NCI-H748 treated with DMSO at 0.1 percent for 48 hours (cell line): ENCODE results near the gene AFF2.
"Not testable (repeated sequence)": the region's sequence is repeated elsewhere in the genome, so short reads cannot be mapped to it uniquely, and the experiment has no call there.

Experiments used
- DNase-seq: peaks from one replicate; lab custom pipeline; 2025; lab: John Stamatoyannopoulos, UW

Gene AFF2

GRCh38 chrX:148856505-148856904 lies 356.1 kb downstream of the AFF2 start:
- no peak for DNase-seq

DNA sequence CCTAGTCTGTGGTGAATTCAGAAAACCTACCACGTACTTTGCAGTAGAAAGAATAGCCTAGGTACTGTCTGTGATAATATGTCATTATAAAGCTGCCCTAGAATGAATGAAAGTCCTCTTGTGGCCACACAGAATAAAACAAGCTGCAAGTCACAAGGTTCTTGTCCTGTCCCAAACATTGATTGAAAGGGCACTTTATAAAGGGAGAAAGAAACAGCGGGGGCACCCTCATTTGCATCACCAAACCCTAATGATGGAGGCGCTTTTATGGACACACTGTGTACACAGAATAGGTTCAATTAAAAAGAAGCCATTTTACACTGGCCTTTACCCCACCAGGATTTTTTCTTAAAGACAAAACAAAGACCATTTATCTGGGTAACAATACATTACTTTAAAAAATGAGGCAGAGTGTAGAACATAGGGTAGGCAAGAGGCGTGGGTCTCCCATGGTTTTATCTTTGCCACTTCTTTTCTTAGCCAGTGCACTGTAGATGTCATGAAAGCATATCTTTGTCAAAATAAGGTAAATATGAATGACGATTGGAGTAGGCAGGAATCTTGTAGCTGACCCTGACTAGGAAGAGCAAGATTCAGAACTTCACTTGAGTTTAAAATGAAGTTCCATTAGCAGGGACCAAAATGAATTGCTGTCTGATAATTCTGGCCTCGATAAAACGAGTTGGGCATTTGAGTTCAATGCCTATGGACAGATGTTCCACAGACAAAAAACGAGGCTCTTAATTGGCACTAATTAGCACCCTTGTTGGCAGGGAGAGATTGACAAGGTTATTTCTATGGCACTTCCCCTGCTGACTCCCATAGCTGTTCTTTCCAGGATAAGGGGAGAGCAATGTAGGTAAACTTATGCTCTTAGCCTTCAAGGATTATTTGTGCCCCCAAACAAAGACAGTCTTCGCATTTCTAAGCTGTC lies 365.1 kb downstream of the AFF2 start:
- DNase-seq = no peak

GRCh38 chrX:148867596-148867995 lies 367.2 kb downstream of the AFF2 start:
- DNase-seq = no peak

GRCh38 chrX:148871422-148872160 lies 371.2 kb downstream of the AFF2 start:
- no peak for DNase-seq

DNA sequence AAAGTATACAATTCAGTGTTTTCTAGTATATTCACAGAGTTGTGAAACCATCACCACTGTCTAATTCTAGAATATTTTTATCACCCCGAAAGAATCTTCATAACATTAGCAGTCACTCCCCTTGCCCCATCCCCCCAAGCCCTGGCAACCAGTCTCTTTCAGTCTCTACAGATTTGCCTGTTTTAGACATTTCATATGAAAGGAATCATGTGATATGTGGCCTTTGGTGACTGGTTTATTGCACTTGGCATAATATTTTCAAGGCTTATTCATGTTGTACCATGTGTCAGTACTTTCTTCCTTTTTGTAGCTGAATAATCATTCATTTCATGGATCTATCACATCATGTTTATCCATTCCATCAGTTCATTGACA lies 371.7 kb downstream of the AFF2 start:
- no peak for DNase-seq

- DNase-seq = no peak
Measured at GRCh38 chrX:148872881-148873280, 372.5 kb downstream of the AFF2 start.

GRCh38 chrX:148874636-148875246 lies 374.3 kb downstream of the AFF2 start:
- no peak for DNase-seq

DNA sequence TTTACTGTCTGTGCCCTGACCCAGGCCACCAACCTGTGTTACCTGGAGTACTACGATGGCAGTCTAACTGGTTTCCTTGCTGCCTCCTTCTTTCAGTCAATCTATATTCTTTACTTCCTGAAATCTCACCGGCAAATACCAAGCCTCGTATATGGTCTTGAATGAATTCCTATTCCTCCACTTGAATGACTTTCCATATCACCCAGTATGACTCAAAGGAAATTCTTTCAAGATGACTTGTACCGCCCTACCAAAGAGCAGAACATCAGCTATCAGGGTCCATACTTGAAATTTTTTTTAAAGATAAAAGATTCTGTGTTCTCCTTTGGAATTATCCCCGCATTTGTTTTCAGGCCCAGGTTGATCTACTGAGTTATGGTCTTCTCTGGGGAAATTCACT lies 378.0 kb downstream of the AFF2 start:
- DNase-seq = no peak

DNA sequence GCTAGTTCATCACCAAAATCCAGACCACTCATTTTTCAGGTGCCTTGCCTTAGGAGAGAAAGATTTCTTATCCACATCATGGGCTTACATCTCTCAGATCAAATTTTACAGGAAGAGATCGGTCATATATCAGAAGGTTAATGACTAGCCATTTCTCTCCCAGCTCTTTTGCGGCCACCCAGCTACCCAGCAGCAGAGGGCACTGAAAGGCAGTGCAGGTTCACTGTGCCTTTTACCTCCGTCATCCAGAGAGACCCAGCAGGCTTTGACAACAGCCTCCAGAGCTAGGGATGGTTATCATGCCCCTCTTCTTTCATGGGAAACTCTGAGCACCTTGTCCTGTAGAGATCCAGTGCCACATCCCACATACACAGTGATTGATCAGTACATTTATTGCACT lies 384.8 kb downstream of the AFF2 start:
- no peak for DNase-seq

DNA sequence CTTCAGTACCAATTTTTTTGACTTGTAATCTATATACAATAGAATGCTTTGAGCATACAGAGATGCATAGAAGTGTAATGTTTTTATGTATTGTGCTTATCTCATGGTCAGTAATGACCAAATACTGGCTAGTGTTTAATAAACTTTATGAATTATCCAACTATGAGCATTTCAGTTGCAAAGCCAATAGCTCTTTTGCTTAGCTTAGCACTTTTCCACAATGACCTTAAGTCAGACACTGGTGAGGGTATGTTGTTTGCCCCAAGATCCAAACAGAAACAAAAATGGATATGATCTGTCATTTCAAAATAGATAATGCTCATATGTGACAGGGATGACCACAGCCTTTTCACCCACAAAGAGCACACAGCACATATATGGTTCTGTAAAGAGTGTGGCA lies 393.0 kb downstream of the AFF2 start:
- DNase-seq = no peak

- DNase-seq = no peak
Measured at GRCh38 chrX:148902581-148902980, 402.2 kb downstream of the AFF2 start.

GRCh38 chrX:148903176-148903575 lies 402.8 kb downstream of the AFF2 start:
- no peak for DNase-seq

- DNase-seq = no peak
Measured at GRCh38 chrX:148904421-148905111, 404.1 kb downstream of the AFF2 start.

DNA sequence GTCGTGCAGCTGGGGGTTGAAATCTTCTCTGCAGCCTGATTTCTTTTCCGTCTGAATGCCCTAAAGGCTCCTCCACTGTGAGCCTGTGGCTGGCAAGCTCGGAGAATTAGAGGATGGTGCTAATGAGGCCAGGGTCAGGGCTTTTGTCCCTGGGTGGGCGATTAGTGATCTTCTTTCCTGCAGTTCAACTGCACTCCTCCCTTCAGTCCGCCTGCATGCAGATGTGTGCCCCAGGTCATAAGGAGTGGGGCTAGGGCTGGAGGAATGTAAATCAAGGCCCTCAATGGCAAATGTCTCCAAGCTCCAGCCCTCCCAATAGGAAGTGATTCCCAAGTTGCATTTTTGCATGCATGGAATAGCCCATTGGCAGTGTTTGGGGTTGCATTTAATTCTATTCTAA lies 405.0 kb downstream of the AFF2 start:
- no peak for DNase-seq

GRCh38 chrX:148906628-148907027 lies 406.2 kb downstream of the AFF2 start:
- DNase-seq = not testable (repeated sequence)

DNA sequence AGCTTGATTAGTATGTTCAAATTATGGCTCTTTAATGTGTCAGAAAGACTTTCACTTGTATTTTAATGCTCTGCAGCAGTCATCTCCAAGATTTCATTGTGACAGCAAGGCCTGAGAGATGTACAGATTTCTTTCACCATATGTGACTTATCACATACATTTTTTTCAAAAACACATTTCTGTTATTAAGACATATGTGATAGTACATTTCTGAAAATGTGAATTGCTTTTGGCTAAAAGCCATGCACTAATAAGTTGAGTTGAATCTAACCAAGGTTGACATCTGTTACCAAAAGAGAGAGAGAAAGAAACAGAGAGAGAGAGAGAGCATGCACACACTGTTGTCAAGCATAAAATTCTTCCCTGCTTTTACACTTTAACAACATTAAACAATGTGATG lies 409.3 kb downstream of the AFF2 start:
- DNase-seq = no peak

DNA sequence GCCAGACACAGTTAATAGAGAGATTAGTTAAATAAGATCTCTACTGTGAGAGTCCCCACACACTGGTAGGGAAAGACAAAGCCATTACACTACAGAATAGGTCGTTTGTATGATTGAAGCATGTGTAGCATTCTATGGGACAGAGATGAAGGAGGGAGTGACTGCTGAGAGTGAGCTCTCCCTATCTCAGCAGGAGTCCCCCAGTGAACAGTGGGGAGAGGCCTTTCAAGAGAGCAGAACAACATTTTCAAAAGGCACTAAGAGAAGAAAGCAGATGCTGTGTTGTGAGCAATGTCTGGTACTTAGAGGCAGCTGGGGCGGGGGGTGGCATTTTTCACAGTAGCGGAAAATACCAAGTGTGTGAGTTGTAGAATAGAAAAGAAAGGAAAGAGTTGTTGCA lies 413.6 kb downstream of the AFF2 start:
- DNase-seq = no peak

DNA sequence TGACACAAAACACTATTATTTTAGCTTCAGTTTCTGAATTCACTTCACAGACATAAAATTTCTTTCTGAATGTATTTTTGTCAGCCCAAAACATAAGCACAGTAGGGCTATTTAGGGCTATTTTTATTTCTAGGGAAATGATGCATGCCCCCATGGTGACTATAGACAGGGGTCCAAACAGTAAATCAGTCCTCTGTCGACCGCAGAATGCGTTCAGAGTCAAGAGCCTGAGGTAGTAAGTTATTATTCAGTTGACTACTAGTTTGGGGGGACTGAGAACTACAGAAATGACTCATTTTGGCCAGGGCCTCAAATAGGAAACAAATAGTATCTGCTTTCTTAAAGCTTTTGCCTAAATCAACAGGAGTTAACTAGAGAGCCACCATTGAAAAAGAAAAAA lies 414.4 kb downstream of the AFF2 start:
- DNase-seq = no peak

GRCh38 chrX:148915474-148915873 lies 415.1 kb downstream of the AFF2 start:
- DNase-seq = no peak

- DNase-seq = no peak
Measured at GRCh38 chrX:148917441-148917840, 417.0 kb downstream of the AFF2 start.

DNA sequence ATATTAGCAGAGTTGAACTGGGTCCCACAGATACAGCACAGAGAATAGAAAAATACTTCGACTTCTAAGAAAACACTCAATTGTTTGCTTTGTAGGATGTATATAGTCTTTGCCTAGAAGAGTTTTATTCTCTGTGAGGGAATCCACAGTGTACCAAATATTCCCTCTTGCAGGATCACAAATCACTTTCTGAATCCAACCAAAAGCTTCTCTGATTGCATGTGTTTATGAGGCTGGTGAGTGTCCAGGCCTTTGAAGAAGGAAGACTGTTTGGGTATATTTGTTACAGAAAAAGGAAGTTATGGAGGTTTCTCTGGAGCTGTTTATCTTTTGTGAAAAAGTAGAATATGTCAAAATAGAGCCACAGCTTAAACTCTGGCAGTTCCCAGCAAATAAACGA lies 423.2 kb downstream of the AFF2 start:
- no peak for DNase-seq

- DNase-seq = no peak
Measured at GRCh38 chrX:148926371-148926770, 426.0 kb downstream of the AFF2 start.
